ENCODE data around the gene TOP3A. TPM values are rescaled to one million over a fixed set of nuclear protein-coding genes. Genes with fewer than 3 reads are reported as not detected.

The TOP3A gene
- total RNA-seq, 1 experiment from 2014 or later, result 56.1 TPM

GRCh38 chr17:18323507-18324139 lies 8.8 kb upstream of the TOP3A start:
- ChIA-PET POLR2A (no interaction called here), CTCF (interaction anchor here (1.1 kb wide), 1 partner anchor 9 kb away, joined by 4 read pairs; the partner anchor contains the start of genes SMCR8 and TOP3A)
- TF ChIP-seq JUN (CRISPR knock-in tag; IDR thresholded peaks at IDR 0.05) (no peak), ZNF396 (CRISPR knock-in tag; IDR thresholded peaks at IDR 0.05; ENCODE audit: borderline replicate concordance) (no peak), KAT7 (CRISPR knock-in tag; IDR thresholded peaks at IDR 0.05; ENCODE audit: borderline replicate concordance) (no peak), ESRRA (CRISPR knock-in tag; IDR thresholded peaks at IDR 0.05; ENCODE audit: borderline replicate concordance) (no peak), CTCF (IDR thresholded peaks at IDR 0.05) (no peak), E2F4 (CRISPR knock-in tag; IDR thresholded peaks at IDR 0.05; ENCODE audit: borderline replicate concordance, low read depth) (no peak), JAZF1 (CRISPR knock-in tag; IDR thresholded peaks at IDR 0.05) (no peak), GRHL2 (CRISPR knock-in tag; IDR thresholded peaks at IDR 0.05; ENCODE audit: insufficient replicate concordance, severe bottlenecking) (no peak), TCF7 (CRISPR knock-in tag; IDR thresholded peaks at IDR 0.05; ENCODE audit: low read depth) (no peak), RELA (CRISPR knock-in tag; IDR thresholded peaks at IDR 0.05; ENCODE audit: borderline replicate concordance) (no peak), OVOL2 (CRISPR knock-in tag; IDR thresholded peaks at IDR 0.05; ENCODE audit: borderline replicate concordance) (no peak), FOXP1 (CRISPR knock-in tag; IDR thresholded peaks at IDR 0.05; ENCODE audit: borderline replicate concordance) (no peak), USF1 (CRISPR knock-in tag; IDR thresholded peaks at IDR 0.05) (no peak)
- H3K36me3 Mint-ChIP-seq, result peaks cover 33% of the 10 kb centered on the region
- no peaks in the 10 kb centered on the region for H3K27me3 Mint-ChIP-seq (ENCODE audit: low read depth)
- no peak for DNase-seq (ENCODE audit: low spot score)
- no peak overlapping the region for H3K27ac Mint-ChIP-seq
- no peaks in the 10 kb centered on the region for H3K9me3 Mint-ChIP-seq
- no peak overlapping the region for H3K4me3 Mint-ChIP-seq
- no peak for ATAC-seq
- H3K4me1 Mint-ChIP-seq, result peaks cover 4% of the 10 kb centered on the region; the same call in 1 of the 2 replicates

GRCh38 chr17:18323007-18323406 lies 8.2 kb upstream of the TOP3A start:
- Mint-ChIP-seq H3K27ac (no peak overlapping the region), H3K27me3 (ENCODE audit: low read depth) (no peaks in the 10 kb centered on the region; the same call in 1 of the 2 replicates), H3K36me3 (peaks cover 28% of the 10 kb centered on the region), H3K9me3 (no peaks in the 10 kb centered on the region), H3K4me1 (peaks cover 7% of the 10 kb centered on the region), H3K4me3 (no peak overlapping the region)
- CTCF ChIA-PET, result no interaction called here
- POLR2A ChIA-PET, result no interaction called here
- no peak for DNase-seq (ENCODE audit: low spot score)
- TF ChIP-seq ZNF425 (CRISPR knock-in tag; conservative IDR thresholded peaks at IDR 0.05) (no peak), ZNF317 (CRISPR knock-in tag; IDR thresholded peaks at IDR 0.05; ENCODE audit: borderline replicate concordance, low read depth) (no peak), E2F5 (CRISPR knock-in tag; IDR thresholded peaks at IDR 0.05) (no peak), ATF6 (CRISPR knock-in tag; IDR thresholded peaks at IDR 0.05) (no peak), USF1 (CRISPR knock-in tag; IDR thresholded peaks at IDR 0.05) (no peak), CREB1 (CRISPR knock-in tag; IDR thresholded peaks at IDR 0.05) (no peak), CDX4 (CRISPR knock-in tag; IDR thresholded peaks at IDR 0.05; ENCODE audit: borderline replicate concordance) (no peak)
- no peak for ATAC-seq

Measured in WTC11 (cell line).